Breast epithelium (tissue), 3 donors: ENCODE results near the gene GCLM.

Source experiments
- POLR2A ChIP-seq: fragments of 450-650 bp; IDR thresholded peaks from one replicate; pipeline ENCODE4 v1.6.1; 2016; ENCODE audit warnings: antibody characterized with exemption, mild to moderate bottlenecking, moderate library complexity
- POLR2AphosphoS5 ChIP-seq, 3 donors: sonication (generic); formaldehyde crosslinking; IDR thresholded peaks; one replicate each; pipeline ENCODE4 v1.6.1; 2017; ENCODE audit warnings: antibody characterized with exemption in 3 of 3
- TF ChIP-seq, protein P1 (sequence below), 3 donors: fragments of 450-650 bp; IDR thresholded peaks; one replicate each; pipeline ENCODE4 v1.5.1; 2016 to 2017; ENCODE audit warnings: antibody characterized with exemption in 3 of 3, mild to moderate bottlenecking in 3 of 3, moderate library complexity in 3 of 3

DNA sequence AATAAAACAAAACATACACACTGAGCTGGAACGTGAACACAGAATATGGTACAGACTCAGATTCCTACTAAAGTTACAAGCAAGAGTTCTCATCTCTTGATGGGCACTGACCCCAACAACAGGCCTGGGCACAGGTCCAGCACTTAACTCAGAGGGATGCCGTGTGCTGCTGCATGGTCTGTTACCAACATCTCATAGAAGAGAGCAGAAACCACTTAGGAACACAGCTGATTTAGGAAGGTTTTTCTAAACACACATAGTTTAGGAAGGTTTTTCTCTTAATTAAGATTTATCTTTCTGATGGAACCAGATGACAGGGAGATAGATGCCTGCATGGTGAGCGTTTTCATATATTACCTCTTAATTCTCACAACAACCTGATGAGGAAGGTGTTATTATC, 1.5 kb downstream of the GCLM start:
- TF ChIP-seq, protein P1, sequence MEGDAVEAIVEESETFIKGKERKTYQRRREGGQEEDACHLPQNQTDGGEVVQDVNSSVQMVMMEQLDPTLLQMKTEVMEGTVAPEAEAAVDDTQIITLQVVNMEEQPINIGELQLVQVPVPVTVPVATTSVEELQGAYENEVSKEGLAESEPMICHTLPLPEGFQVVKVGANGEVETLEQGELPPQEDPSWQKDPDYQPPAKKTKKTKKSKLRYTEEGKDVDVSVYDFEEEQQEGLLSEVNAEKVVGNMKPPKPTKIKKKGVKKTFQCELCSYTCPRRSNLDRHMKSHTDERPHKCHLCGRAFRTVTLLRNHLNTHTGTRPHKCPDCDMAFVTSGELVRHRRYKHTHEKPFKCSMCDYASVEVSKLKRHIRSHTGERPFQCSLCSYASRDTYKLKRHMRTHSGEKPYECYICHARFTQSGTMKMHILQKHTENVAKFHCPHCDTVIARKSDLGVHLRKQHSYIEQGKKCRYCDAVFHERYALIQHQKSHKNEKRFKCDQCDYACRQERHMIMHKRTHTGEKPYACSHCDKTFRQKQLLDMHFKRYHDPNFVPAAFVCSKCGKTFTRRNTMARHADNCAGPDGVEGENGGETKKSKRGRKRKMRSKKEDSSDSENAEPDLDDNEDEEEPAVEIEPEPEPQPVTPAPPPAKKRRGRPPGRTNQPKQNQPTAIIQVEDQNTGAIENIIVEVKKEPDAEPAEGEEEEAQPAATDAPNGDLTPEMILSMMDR (IDR thresholded peaks at IDR 0.05), result no peak
- TF ChIP-seq POLR2A (no peak), POLR2AphosphoS5 (IDR thresholded peaks at IDR 0.05) (no peak)
